Natural killer cell (primary cell): ENCODE data around the gene NEFH. TPM values are rescaled to one million over a fixed set of nuclear protein-coding genes. Genes with fewer than 3 reads are reported as not detected.

Experiments used
- ATAC-seq, 3 donors: fragments of 150-1000 bp in 2 of 3; fragments of 200-7000 bp in 1 of 3; cut with Tn5 transposase; 1 replicate in 1 of 3; 2 replicates in 2 of 3; pipeline ENCODE4 v1.10.0; 2021; ENCODE audit warnings: mild to moderate bottlenecking in 2 of 3, moderate library complexity in 2 of 3
- DNase-seq, 2 donors: peaks; one replicate each; pipeline versions ENCODE4 v3.0.0 to v3.0.0-alpha.2; 2013 to 2021; ENCODE audit warnings: mixed read lengths in 1 of 2
- H3K27ac ChIP-seq: one replicate; pipeline ENCODE4 v1.5.1; 2013; ENCODE audit warnings: mild to moderate bottlenecking, low read length
- H3K27me3 ChIP-seq: one replicate; pipeline ENCODE4 v1.6.1; 2013; ENCODE audit warnings: low read length; ENCODE audit not compliant: control insufficient read depth, insufficient read depth
- H3K36me3 ChIP-seq: one replicate; pipeline ENCODE4 v1.6.1; 2013; ENCODE audit warnings: low read length; ENCODE audit not compliant: control insufficient read depth, insufficient read depth
- H3K4me1 ChIP-seq: one replicate; pipeline ENCODE4 v1.6.1; 2013; ENCODE audit warnings: low read length; ENCODE audit not compliant: control insufficient read depth, insufficient read depth
- H3K4me3 ChIP-seq: one replicate; pipeline ENCODE4 v1.5.1; 2013; ENCODE audit warnings: low read length
- H3K9me3 ChIP-seq: one replicate; pipeline ENCODE4 v1.6.1; 2013; ENCODE audit warnings: low read length; ENCODE audit not compliant: control insufficient read depth, insufficient read depth
- H3K27ac Mint-ChIP-seq, 2 donors: one replicate each; pipeline ENCODE4 v1.8.0; 2022; ENCODE audit warnings: mild to moderate bottlenecking in 2 of 2, mixed read lengths in 2 of 2, moderate library complexity in 1 of 2
- H3K27me3 Mint-ChIP-seq, 2 donors: one replicate each; pipeline ENCODE4 v1.8.0; 2022; ENCODE audit warnings: low read depth in 2 of 2, mixed read lengths in 2 of 2
- H3K36me3 Mint-ChIP-seq: one replicate; pipeline ENCODE4 v1.8.0; 2022; ENCODE audit warnings: mixed read lengths
- H3K4me1 Mint-ChIP-seq, 2 donors: one replicate each; pipeline ENCODE4 v1.8.0; 2022; ENCODE audit warnings: mixed read lengths in 2 of 2
- H3K4me3 Mint-ChIP-seq: one replicate; pipeline ENCODE4 v1.8.0; 2022; ENCODE audit warnings: mild to moderate bottlenecking, moderate library complexity, mixed read lengths
- H3K9me3 Mint-ChIP-seq, 2 donors: one replicate each; pipeline ENCODE4 v1.8.0; 2022; ENCODE audit warnings: mixed read lengths in 2 of 2
- WGBS: methylation state at CpG from one replicate; pipeline ENCODE4 v1.1.7; 2013; ENCODE audit warnings: missing lambda C conversion rate; ENCODE audit not compliant: insufficient coverage; 5-methylcytosine and 5-hydroxymethylcytosine counted together
- intact Hi-C: fragments of 100-400 bp; cut with micrococcal nuclease; formaldehyde crosslinking; loops from one replicate; pipeline ENCODE4 v1.14.2; 2022
- total RNA-seq, 4 donors: library from RNA; stranded (reverse); fragments of 120-200 nt in 1 of 4; gene quantifications; one replicate each; pipeline versions ENCODE4 v1.2.3 to v1.2.4, GENCODE V29; 2013 to 2022
- TF ChIP-seq, protein P1 (sequence below): fragments of 200-600 bp; IDR thresholded peaks from one replicate; pipeline ENCODE4 v1.8.0; 2022; ENCODE audit warnings: antibody characterized with exemption

Gene NEFH
- total RNA-seq, 3 donors from 2014 or later (not counting 1 experiment from before 2014, with no cell fraction given), result 0.09 to 0.48 (median 0.12) TPM

- 83% methylated on average over 9 of the region's 9 CpGs for WGBS
- Histone ChIP-seq H3K9me3 (no peaks in the 10 kb centered on the region), H3K27me3 (no peaks in the 10 kb centered on the region), H3K36me3 (no peaks in the 10 kb centered on the region), H3K4me1 (peaks cover 10% of the 10 kb centered on the region), H3K4me3 (no peak overlapping the region), H3K27ac (no peak overlapping the region)
- DNase-seq (no peak), ATAC-seq (no peak)
- Mint-ChIP-seq H3K36me3 (no peaks in the 10 kb centered on the region), H3K27me3 (peaks cover 0 to 11% of the 10 kb centered on the region in 2 donors), H3K9me3 (no peaks in the 10 kb centered on the region), H3K27ac (peak overlapping the region in 1 of 2 donors; percentile 57), H3K4me1 (peaks cover 0 to 10% of the 10 kb centered on the region in 2 donors), H3K4me3 (no peak overlapping the region)
- intact Hi-C loops, result no loop called here
- TF ChIP-seq, protein P1, sequence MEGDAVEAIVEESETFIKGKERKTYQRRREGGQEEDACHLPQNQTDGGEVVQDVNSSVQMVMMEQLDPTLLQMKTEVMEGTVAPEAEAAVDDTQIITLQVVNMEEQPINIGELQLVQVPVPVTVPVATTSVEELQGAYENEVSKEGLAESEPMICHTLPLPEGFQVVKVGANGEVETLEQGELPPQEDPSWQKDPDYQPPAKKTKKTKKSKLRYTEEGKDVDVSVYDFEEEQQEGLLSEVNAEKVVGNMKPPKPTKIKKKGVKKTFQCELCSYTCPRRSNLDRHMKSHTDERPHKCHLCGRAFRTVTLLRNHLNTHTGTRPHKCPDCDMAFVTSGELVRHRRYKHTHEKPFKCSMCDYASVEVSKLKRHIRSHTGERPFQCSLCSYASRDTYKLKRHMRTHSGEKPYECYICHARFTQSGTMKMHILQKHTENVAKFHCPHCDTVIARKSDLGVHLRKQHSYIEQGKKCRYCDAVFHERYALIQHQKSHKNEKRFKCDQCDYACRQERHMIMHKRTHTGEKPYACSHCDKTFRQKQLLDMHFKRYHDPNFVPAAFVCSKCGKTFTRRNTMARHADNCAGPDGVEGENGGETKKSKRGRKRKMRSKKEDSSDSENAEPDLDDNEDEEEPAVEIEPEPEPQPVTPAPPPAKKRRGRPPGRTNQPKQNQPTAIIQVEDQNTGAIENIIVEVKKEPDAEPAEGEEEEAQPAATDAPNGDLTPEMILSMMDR, result no peak
Measured at GRCh38 chr22:29469755-29470154, 10.3 kb upstream of the NEFH start.

- no peak overlapping the region for H3K27ac ChIP-seq
- intact Hi-C loops, result no loop called here
- WGBS, result 41% methylated on average over 51 of the region's 54 CpGs
- DNase-seq (peak; percentile 74 to 79), ATAC-seq (peak; percentile 60 to 98 (median 89))
- no peaks in the 10 kb centered on the region for H3K9me3 ChIP-seq
- TF ChIP-seq, protein P1, result peak; percentile 85
- no peak overlapping the region for H3K4me3 ChIP-seq
- H3K36me3 ChIP-seq, result no peaks in the 10 kb centered on the region
- H3K9me3 Mint-ChIP-seq, result no peaks in the 10 kb centered on the region
- peak overlapping the region in 1 of 2 donors; percentile 57 for H3K27ac Mint-ChIP-seq
- no peaks in the 10 kb centered on the region for H3K36me3 Mint-ChIP-seq
- H3K27me3 ChIP-seq, result no peaks in the 10 kb centered on the region
- peak overlapping the region; percentile 52 for H3K4me3 Mint-ChIP-seq
- H3K27me3 Mint-ChIP-seq, result peaks cover 3 to 11% of the 10 kb centered on the region in 2 donors
- H3K4me1 Mint-ChIP-seq, result peaks cover 0 to 10% of the 10 kb centered on the region in 2 donors
- peaks cover 10% of the 10 kb centered on the region for H3K4me1 ChIP-seq
Measured at GRCh38 chr22:29470159-29470855, 9.7 kb upstream of the NEFH start.

GRCh38 chr22:29473001-29473400 lies 7.0 kb upstream of the NEFH start:
- intact Hi-C loops, result no loop called here
- Histone ChIP-seq H3K4me3 (no peak overlapping the region), H3K27ac (no peak overlapping the region), H3K36me3 (no peaks in the 10 kb centered on the region), H3K27me3 (no peaks in the 10 kb centered on the region), H3K9me3 (no peaks in the 10 kb centered on the region), H3K4me1 (peaks cover 10% of the 10 kb centered on the region)
- no peak overlapping the region for H3K27ac Mint-ChIP-seq
- ATAC-seq (no peak), DNase-seq (no peak)
- TF ChIP-seq, protein P1, result no peak
- no peaks in the 10 kb centered on the region for H3K9me3 Mint-ChIP-seq
- peaks cover 21 to 23% of the 10 kb centered on the region in 2 donors for H3K27me3 Mint-ChIP-seq
- peaks cover 0 to 10% of the 10 kb centered on the region in 2 donors for H3K4me1 Mint-ChIP-seq
- no peak overlapping the region for H3K4me3 Mint-ChIP-seq
- no peaks in the 10 kb centered on the region for H3K36me3 Mint-ChIP-seq
- WGBS, result 73% methylated on average over 5 of the region's 5 CpGs

DNA sequence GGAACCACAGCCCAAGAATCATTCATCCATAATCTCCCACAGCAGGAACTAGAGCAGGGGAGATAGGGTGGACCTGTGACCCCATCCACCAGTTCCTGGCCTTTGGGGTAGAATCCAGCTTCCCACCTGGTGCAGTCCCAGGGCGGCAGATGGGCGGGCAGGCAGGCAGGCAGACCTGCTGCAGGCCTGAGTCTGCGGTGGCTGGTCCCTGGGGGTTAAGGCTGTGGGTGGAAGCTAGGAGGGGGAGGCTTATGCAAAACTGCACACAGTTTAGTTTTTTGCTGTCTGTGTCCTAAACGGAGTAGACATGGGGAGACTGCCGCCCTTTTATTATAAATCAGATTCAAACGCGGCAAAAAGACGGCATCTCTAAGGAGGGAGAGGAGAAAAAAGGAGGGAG lies 4.5 kb upstream of the NEFH start:
- Histone ChIP-seq H3K9me3 (no peaks in the 10 kb centered on the region), H3K4me3 (no peak overlapping the region), H3K4me1 (peaks cover 12% of the 10 kb centered on the region), H3K27me3 (peaks cover 8% of the 10 kb centered on the region), H3K27ac (no peak overlapping the region), H3K36me3 (no peaks in the 10 kb centered on the region)
- no peak for ATAC-seq
- no peak for DNase-seq
- peaks cover 0 to 8% of the 10 kb centered on the region in 2 donors for H3K4me1 Mint-ChIP-seq
- no peak overlapping the region for H3K27ac Mint-ChIP-seq
- H3K4me3 Mint-ChIP-seq, result no peak overlapping the region
- H3K9me3 Mint-ChIP-seq, result no peaks in the 10 kb centered on the region
- TF ChIP-seq, protein P1, result no peak
- intact Hi-C loops, result no loop called here
- no peaks in the 10 kb centered on the region for H3K36me3 Mint-ChIP-seq
- 81% methylated on average over 8 of the region's 8 CpGs for WGBS
- H3K27me3 Mint-ChIP-seq, result peaks cover 39% of the 10 kb centered on the region in 2 donors
